Left cardiac atrium (tissue), 4 donors: ENCODE data around the gene PUS1. TPM values are rescaled to one million over a fixed set of nuclear protein-coding genes. Genes with fewer than 3 reads are reported as not detected.
A peak's percentile ranks its signal among the peaks of the same experiment; 100 is the strongest.

Experiments
- ATAC-seq, 2 donors: fragments of 200-7000 bp; cut with Tn5 transposase; one replicate each; pipeline ENCODE4 v1.9.1; 2020; ENCODE audit warnings: mild to moderate bottlenecking in 2 of 2, moderate library complexity in 2 of 2
- DNase-seq: peaks from one replicate; pipeline ENCODE4 v3.0.0-alpha.2; 2020
- intact Hi-C, 2 donors: fragments of 100-400 bp; cut with DNase I; formaldehyde crosslinking; loops; one replicate each; pipeline versions ENCODE4 v1.14.1 to v1.15.1; 2022 to 2023
- total RNA-seq, 2 donors: library from RNA; stranded (reverse); fragmentation: NEBNext Ultra II Directional; extraction: Animal tissue kit (Norgen Biotek cat#: 25700); gene quantifications; one replicate each; pipeline ENCODE4 v1.2.1, GENCODE V29; 2021
- donor health status: DM: no; HTN: yes; CAD: no.
- donor health status: DM: no; HTN: yes; CAD: no; lungs with severe emphysema.
- donor health status: DM: yes; HTN: yes; CAD: no.
- donor health status: Dilated cardiomyopathy.

Gene PUS1
- total RNA-seq, 2 donors from 2014 or later = 7.7 to 19.2 TPM

- intact Hi-C loops = no loop called here
- DNase-seq (no peak), ATAC-seq (no peak)
Measured at GRCh38 chr12:131913666-131914065, 15.4 kb upstream of the PUS1 start.

GRCh38 chr12:131914179-131914702, 14.8 kb upstream of the PUS1 start:
- ATAC-seq = no peak
- intact Hi-C loops = no loop called here

GRCh38 chr12:131915000-131915689, 13.9 kb upstream of the PUS1 start:
- DNase-seq (no peak), ATAC-seq (no peak)
- intact Hi-C loops = no loop called here

More at GRCh38 chr12:131914179-131914702, 14.8 kb upstream of the PUS1 start:
- no peak for DNase-seq

GRCh38 chr12:131915823-131916222, 13.3 kb upstream of the PUS1 start:
- ATAC-seq (no peak), DNase-seq (no peak)
- intact Hi-C loops = no loop called here

GRCh38 chr12:131916306-131917138, 12.6 kb upstream of the PUS1 start:
- DNase-seq (peak; percentile 17), ATAC-seq (no peak)
- intact Hi-C loops = no loop called here

- peak; percentile 15 for DNase-seq
- ATAC-seq = no peak
- intact Hi-C loops = no loop called here
Measured at GRCh38 chr12:131917139-131917710, 11.9 kb upstream of the PUS1 start.

GRCh38 chr12:131917711-131918306, 11.3 kb upstream of the PUS1 start:
- intact Hi-C loops = no loop called here
- ATAC-seq = no peak

GRCh38 chr12:131918311-131919050, 10.6 kb upstream of the PUS1 start:
- DNase-seq (peak; percentile 18), ATAC-seq (peak in 1 of 2 donors; percentile 29)
- intact Hi-C loops = no loop called here

More at GRCh38 chr12:131917711-131918306, 11.3 kb upstream of the PUS1 start:
- peak; percentile 12 for DNase-seq

GRCh38 chr12:131919051-131919347, 10.1 kb upstream of the PUS1 start:
- no peak for ATAC-seq
- intact Hi-C loops = no loop called here
- peak; percentile 16 for DNase-seq

- DNase-seq (peak; percentile 18), ATAC-seq (no peak)
- intact Hi-C loops = no loop called here
Measured at GRCh38 chr12:131919366-131920156, 9.5 kb upstream of the PUS1 start.

- ATAC-seq (no peak), DNase-seq (no peak)
- intact Hi-C loops = no loop called here
Measured at GRCh38 chr12:131920157-131920508, 8.9 kb upstream of the PUS1 start.

- DNase-seq = no peak
- intact Hi-C loops = no loop called here
- ATAC-seq = no peak
Measured at GRCh38 chr12:131920902-131921840, 7.9 kb upstream of the PUS1 start.

- DNase-seq (peak; percentile 30), ATAC-seq (peak; percentile 40 to 89)
- intact Hi-C loops = no loop called here
Measured at GRCh38 chr12:131921866-131922769, 7.0 kb upstream of the PUS1 start.

- intact Hi-C loops = no loop called here
- DNase-seq (no peak), ATAC-seq (no peak)
Measured at GRCh38 chr12:131922772-131923171, 6.3 kb upstream of the PUS1 start.

- DNase-seq = peak; percentile 14
- intact Hi-C loops = no loop called here
Measured at GRCh38 chr12:131923260-131923659, 5.8 kb upstream of the PUS1 start.

More at GRCh38 chr12:131923260-131923659, 5.8 kb upstream of the PUS1 start:
- ATAC-seq = no peak
